ENCODE measurements around the gene PTPN14.

The PTPN14 gene

GRCh38 chr1:214364786-214365295 is 186.6 kb downstream of the PTPN14 start:
- no peak for DNase-seq (ENCODE audit: low read depth in 2 of 2)

- DNase-seq (ENCODE audit: low read depth in 2 of 2) = no peak
These were observed 187.0 kb downstream of the PTPN14 start for GRCh38 chr1:214364386-214364785.

GRCh38 chr1:214363386-214363785 is 188.0 kb downstream of the PTPN14 start:
- no peak for DNase-seq (ENCODE audit: low read depth in 2 of 2)

GRCh38 chr1:214362188-214362882 is 189.1 kb downstream of the PTPN14 start:
- no peak for DNase-seq (ENCODE audit: low read depth in 2 of 2)

GRCh38 chr1:214361636-214362035 is 189.8 kb downstream of the PTPN14 start:
- no peak for DNase-seq (ENCODE audit: low read depth in 2 of 2)

GRCh38 chr1:214360525-214361164 is 190.8 kb downstream of the PTPN14 start:
- DNase-seq (ENCODE audit: low read depth in 2 of 2) = no peak

GRCh38 chr1:214360116-214360515 is 191.3 kb downstream of the PTPN14 start:
- DNase-seq (ENCODE audit: low read depth in 2 of 2) = no peak

GRCh38 chr1:214354440-214355148 is 196.8 kb downstream of the PTPN14 start:
- DNase-seq (ENCODE audit: low read depth in 2 of 2) = no peak

- DNase-seq (ENCODE audit: low read depth in 2 of 2) = no peak
These were observed 198.6 kb downstream of the PTPN14 start for GRCh38 chr1:214352838-214353237.

GRCh38 chr1:214351551-214352277 is 199.7 kb downstream of the PTPN14 start:
- no peak for DNase-seq (ENCODE audit: low read depth in 2 of 2)

- no peak for DNase-seq (ENCODE audit: low read depth in 2 of 2)
These were observed 201.6 kb downstream of the PTPN14 start for GRCh38 chr1:214349781-214350180.

GRCh38 chr1:214349008-214349407 is 202.4 kb downstream of the PTPN14 start:
- DNase-seq (ENCODE audit: low read depth in 2 of 2) = no peak

- no peak for DNase-seq (ENCODE audit: low read depth in 2 of 2)
These were observed 206.5 kb downstream of the PTPN14 start for GRCh38 chr1:214344897-214345296.

- no peak for DNase-seq (ENCODE audit: low read depth in 2 of 2)
These were observed 208.9 kb downstream of the PTPN14 start for GRCh38 chr1:214342525-214342924.

- DNase-seq (ENCODE audit: low read depth in 2 of 2) = no peak
These were observed 209.5 kb downstream of the PTPN14 start for GRCh38 chr1:214341932-214342331.

- no peak for DNase-seq (ENCODE audit: low read depth in 2 of 2)
These were observed 209.9 kb downstream of the PTPN14 start for GRCh38 chr1:214341459-214341858.

GRCh38 chr1:214338212-214338611 is 213.2 kb downstream of the PTPN14 start:
- DNase-seq (ENCODE audit: low read depth in 2 of 2) = no peak

- DNase-seq (ENCODE audit: low read depth in 2 of 2) = no peak
These were observed 213.9 kb downstream of the PTPN14 start for GRCh38 chr1:214337511-214337910.

- DNase-seq (ENCODE audit: low read depth in 2 of 2) = no peak
These were observed 214.4 kb downstream of the PTPN14 start for GRCh38 chr1:214337015-214337414.

- no peak for DNase-seq (ENCODE audit: low read depth in 2 of 2)
These were observed 215.8 kb downstream of the PTPN14 start for GRCh38 chr1:214335567-214335966.

GRCh38 chr1:214332946-214333798 is 218.2 kb downstream of the PTPN14 start:
- peak; percentile 6 to 10 for DNase-seq (ENCODE audit: low read depth in 2 of 2)
